Heart left ventricle (tissue), 13 donors: ENCODE data around the gene SYTL2.

ENCODE experiments used
- POLR2A ChIP-seq, 2 donors: fragments of 450-650 bp; IDR thresholded peaks; one replicate each; pipeline ENCODE4 v1.6.1; 2017; ENCODE audit warnings: antibody characterized with exemption in 2 of 2, mild to moderate bottlenecking in 2 of 2, moderate library complexity in 2 of 2
- TF ChIP-seq, protein P1 (sequence below), 12 donors: fragments of 200-600 bp; sonication (generic) in 4 of 12; IDR thresholded peaks; one replicate each; pipeline versions ENCODE4 v1.5.0 to v1.8.0; 2018 to 2022; ENCODE audit warnings: antibody characterized with exemption in 12 of 12, mild to moderate bottlenecking in 5 of 12
- donor health status: ischemic (EF 13 %, LVEDD 7.1; RV severe dilation, severe dysfunction).
- donor health status: DM: no; HTN: yes; CAD: no.
- donor health status: DM: no; HTN: no; CAD: no.
- donor health status: ischemic (EF 25% LVEDD 6.9; RV normal size, moderate dysfunction).
- donor health status: ischemic (EF 25% LVEDD 5.7; RV mildly dilated, moderate dysfunction).
- donor health status: ischemic (EF 35%, LVEDD 5.7; RV mildly dilated, moderate dysfunction).
- donor health status: nonischemic (EF 11% LVEDD 7.7; RV severe dilation, severe dysfunction).
- donor health status: DM: yes; HTN: yes; CAD: no.
- donor health status: PGD.
- donor health status: ischemic (EF 29% LVEDD 5.4; RV normal size, mild dysfunction).
- donor health status: nonischemic (EF 23%, LVEDD 6.1; RV moderate dilation, normal function).

DNA sequence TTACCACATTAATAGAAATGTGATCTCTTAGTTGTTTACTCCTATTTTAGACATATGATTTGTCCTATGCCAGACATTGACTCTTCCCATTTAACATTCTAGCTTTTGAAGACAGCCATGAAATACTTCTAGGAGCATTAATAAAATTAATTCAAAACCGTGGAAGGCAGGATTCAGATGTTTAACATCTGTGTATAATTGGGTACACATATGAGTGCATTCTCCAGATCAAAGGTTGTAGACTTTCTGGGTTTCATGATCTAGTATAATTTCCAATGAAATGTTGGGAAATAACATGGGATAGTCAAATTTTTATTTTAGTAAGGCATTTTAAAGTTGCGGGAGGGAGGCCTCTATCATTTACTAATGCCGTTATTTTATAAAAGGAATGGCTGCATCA, 89.8 kb downstream of the SYTL2 start:
- TF ChIP-seq, protein P1, sequence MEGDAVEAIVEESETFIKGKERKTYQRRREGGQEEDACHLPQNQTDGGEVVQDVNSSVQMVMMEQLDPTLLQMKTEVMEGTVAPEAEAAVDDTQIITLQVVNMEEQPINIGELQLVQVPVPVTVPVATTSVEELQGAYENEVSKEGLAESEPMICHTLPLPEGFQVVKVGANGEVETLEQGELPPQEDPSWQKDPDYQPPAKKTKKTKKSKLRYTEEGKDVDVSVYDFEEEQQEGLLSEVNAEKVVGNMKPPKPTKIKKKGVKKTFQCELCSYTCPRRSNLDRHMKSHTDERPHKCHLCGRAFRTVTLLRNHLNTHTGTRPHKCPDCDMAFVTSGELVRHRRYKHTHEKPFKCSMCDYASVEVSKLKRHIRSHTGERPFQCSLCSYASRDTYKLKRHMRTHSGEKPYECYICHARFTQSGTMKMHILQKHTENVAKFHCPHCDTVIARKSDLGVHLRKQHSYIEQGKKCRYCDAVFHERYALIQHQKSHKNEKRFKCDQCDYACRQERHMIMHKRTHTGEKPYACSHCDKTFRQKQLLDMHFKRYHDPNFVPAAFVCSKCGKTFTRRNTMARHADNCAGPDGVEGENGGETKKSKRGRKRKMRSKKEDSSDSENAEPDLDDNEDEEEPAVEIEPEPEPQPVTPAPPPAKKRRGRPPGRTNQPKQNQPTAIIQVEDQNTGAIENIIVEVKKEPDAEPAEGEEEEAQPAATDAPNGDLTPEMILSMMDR (IDR thresholded peaks at IDR 0.05): no peak
- TF ChIP-seq POLR2A (IDR thresholded peaks at IDR 0.05): no peak
